T-helper 22 cell (primary cell): ENCODE data around the gene NIFK.
"Not testable (repeated sequence)": the region's sequence is repeated elsewhere in the genome, so short reads cannot be mapped to it uniquely, and the experiment has no call there.

Source experiments
- DNase-seq: peaks from one replicate; pipeline ENCODE4 v3.0.0-alpha.2; 2020; ENCODE audit warnings: low read depth

Gene NIFK

DNA sequence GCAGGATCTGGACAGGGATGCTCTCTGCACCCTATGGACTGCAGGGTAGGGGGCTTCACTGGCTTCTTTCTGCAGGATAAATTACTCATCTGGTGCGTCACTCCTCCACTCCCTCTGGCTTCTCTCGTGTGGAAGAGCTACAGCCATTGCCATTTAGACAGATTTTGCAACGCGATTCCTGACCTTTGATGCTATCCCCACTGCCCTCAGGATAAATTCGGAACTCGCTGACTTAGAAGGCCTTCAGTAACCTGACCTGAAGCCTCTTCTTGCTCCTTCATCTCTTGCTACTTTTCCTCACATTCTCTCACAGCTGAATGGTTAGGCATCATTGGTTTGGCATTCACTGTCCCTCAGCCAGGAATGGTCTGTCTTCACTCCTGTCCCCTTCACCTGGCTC lies 5.3 kb downstream of the NIFK start:
- no peak for DNase-seq

DNA sequence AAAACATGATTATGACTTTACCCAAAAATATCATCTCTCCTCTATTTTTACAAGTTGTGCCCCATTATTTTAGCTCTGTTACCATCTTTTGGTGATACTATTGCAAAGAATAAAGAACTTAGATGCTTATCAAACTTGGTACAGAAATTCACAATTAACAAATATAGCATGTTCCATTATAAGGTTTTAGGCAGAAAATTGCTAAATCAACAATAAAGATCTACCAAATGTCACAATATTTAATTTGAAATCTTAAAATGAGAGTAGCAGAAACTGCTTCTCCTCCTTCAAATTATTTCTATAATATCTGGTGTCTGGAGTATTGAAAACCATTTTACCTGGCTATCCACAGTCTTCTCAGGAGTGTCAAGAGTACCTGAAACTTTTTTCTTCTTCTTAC lies 8.7 kb downstream of the NIFK start:
- DNase-seq, result no peak

DNA sequence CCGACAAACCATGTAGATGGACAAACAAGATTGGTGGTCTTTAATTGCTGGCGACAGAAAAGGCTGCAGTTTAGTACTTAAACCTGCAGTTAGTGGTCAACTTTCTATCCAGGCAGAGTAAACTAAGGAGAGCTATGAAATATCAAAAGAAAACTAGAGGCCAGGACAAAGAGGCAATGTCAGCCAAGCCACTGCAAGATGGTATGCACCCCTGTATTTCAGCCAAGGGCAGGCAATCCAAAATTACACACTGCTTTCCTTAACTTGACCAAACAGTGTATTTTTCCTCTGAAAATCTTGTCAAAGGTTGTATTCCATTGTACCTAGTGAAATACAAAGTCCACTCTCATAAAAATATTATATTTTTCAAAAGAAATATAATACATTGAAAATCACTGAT lies 9.3 kb downstream of the NIFK start:
- no peak for DNase-seq

- no peak for DNase-seq
Observed at GRCh38 chr2:121723316-121723715, 13.4 kb downstream of the NIFK start.

DNA sequence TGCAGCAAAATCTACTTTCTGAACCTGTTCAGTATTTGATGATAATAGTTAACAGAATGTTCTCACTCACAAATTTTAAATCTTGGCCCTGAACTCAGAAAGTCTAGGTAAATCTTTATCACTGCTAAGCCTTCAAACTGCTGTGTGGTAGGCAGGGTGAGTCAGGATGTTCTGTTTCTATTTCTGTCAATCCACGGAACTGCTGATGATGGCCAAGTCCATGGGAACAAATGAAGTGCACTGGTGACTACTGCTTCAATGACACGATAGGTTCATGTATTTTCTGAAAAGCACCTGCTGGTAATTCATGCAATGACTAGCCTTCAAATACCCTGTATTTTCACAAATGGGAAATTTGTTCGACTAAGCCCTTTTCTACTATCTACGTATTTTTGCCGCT lies 14.2 kb downstream of the NIFK start:
- no peak for DNase-seq

DNA sequence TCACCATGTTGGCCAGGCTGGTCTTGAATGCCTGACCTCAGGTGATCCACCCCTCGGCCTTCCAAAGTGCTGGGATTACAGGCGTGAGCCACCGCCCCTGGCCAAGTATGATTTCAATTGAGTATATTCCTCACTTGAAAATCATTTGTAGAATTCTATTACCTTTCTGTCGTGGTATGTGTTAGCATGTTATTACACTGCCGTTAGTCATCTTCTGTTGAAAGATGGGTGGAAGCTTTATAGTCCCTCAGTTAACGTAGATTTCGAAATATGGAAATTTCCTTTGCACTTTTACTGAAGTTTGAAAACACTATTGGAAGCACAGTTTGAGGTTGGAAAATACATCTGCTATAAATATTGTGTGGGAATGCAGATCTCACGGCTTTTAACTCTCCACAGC lies 14.7 kb downstream of the NIFK start:
- DNase-seq, result no peak

DNA sequence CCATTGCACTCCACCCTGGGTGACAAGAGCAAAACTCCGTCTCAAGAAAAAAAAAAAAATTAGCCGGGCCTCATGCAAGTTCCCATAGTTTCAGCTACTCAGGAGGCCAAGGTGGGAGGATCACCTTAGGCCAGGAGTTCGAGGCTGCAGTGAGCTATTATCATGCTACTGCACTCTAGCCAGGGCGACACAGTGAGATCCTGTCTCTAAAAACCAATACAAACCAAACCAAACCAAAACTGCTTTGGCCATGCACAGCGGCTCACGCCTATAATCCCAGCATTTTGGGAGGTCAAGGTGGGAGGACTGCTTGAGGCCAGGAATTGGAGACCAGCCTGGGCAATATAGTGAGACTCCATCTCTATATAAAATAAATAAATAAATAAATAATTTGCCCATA lies 19.1 kb downstream of the NIFK start:
- no peak for DNase-seq

- no peak for DNase-seq
Observed at GRCh38 chr2:121716126-121716525, 20.5 kb downstream of the NIFK start.

DNA sequence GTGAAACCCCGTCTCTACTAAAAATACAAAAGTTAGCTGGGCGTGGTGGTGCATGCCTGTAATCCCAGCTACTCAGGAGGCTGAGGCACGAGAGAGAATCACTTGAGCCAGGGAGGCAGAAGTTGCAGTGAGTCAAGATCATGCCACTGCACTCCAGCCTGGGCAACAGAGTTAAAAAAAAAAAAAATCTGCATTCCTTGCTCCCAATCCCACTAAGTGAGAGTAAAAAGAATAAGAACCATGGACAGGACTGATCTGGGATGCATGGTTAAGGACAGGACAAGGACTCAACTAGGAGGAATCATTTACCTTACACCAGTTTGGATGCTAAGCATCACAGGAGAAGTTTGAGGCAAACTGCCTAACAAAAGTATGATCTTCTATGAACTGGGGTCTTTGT lies 25.2 kb downstream of the NIFK start:
- not testable (repeated sequence) for DNase-seq

- no peak for DNase-seq
Observed at GRCh38 chr2:121710470-121711170, 26.1 kb downstream of the NIFK start.

- no peak for DNase-seq
Observed at GRCh38 chr2:121709776-121710469, 26.8 kb downstream of the NIFK start.

GRCh38 chr2:121707920-121708361 lies 28.7 kb downstream of the NIFK start:
- no peak for DNase-seq

DNA sequence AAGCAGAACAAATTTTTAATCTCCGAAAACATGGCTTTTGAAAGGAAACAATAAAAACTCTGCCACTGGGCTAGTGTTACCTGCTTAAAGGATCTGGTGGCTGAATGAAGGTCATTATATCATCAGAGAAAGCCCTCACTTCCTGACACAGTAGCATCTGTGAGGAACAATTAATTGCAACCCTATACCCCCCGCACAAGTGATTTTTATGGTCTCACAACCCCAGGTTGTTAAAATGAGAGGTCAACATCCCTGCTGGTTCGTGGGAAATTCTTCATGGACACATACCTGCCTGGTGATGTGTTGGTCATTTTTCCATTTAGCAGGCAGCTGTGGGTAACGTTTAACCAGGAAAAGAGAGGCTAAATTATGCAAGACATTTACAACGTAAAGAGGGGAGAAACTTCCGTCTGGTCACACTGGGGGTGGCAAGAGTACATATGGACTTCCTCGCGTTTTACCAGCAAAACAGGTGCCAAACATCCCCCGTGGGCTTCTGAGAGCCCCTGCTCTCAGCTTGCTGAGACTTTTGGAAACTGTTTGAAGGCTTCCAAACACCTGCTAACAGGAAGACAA lies 29.2 kb downstream of the NIFK start:
- DNase-seq, result no peak

- no peak for DNase-seq
Observed at GRCh38 chr2:121705958-121706357, 30.7 kb downstream of the NIFK start.

- DNase-seq, result no peak
Observed at GRCh38 chr2:121705390-121705789, 31.3 kb downstream of the NIFK start.

DNA sequence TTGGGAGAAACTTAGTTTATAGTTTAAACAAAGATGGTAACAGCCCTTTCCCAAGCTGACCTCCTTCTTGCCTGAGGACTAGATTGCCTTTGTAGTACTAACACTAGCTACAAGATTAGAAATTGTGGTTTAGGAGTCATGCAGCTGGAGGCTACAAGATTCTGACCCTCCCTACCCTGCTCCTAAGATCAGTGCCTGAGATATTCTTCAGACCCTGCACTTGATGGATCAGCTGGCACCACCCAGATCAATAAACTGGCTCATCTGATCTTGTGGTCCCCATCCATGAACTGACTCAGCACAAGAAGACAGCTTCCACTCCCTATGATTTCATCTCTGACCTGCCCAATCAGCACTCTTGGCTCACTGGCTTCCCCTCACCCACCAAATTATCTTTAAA lies 34.9 kb downstream of the NIFK start:
- not testable (repeated sequence) for DNase-seq

DNA sequence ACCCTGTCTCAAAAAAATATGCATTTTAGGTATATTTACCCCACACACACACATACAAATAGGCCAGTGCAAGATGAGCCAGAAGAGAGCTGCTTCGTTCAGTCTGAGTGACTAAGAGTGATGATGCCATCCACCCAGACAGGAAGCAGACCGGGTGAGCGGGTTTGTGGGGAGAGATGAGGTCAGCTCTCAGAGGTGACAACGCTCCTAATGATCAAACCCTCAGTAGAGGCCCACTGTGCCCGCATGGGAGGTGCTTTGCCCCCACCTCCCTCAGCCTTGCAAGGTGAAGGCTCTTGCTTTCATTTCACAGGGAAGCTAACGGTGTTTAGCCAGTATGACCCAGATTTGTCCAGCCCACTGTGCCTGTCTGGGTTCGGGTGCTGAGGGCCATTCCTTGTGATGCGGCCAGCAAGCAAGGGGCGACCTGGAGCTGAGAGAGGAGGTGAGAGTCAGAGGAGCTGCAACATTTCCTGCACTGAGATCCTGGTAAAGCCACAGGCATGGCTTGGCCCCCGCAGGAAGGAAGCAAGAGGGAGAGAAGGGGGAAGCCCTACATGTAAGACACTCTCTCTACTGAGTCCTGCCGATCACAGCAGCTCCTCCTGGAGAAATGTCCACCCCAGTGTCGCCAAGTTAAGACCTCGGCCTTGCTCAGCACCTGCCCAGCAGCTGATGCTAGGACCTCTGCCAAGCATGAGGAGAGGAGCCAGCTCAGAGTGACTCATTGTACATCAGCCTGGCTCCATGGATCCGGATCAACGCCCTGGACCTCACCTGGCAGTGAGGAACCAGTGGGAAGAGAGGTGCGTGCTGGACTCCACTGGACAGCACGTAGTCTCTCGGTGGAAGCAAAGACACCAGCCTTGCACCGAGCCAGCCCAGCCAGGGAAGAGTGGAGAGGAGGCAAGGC lies 37.0 kb downstream of the NIFK start:
- peak; percentile 89 for DNase-seq

GRCh38 chr2:121698318-121698930 lies 38.3 kb downstream of the NIFK start:
- no peak for DNase-seq

- no peak for DNase-seq
Observed at GRCh38 chr2:121697108-121697631, 39.5 kb downstream of the NIFK start.

DNA sequence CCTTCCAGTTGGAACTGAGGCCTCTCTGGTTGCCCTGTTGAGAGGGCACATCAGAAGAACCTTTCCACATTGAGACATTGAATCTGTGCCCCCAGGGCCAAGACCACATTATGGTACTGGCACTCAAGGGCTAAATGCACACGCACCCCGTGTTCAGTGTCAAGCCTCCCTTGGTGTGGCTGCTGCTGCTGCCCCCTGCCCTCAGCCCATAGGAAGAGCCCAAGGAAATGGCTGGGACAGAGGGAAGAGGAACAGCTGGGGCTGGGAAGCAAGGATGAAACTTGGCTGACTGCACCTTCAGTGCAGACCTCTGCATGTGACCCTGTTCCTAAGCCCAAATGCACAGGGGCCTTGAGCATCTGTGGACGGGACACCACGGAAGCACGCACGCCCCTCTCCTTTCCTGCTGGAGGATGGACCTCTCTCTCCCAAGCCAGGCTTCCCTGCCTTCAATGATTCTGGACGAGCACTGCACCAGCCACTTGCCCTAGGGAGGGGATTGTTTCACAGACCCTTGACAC lies 40.2 kb downstream of the NIFK start:
- no peak for DNase-seq

DNA sequence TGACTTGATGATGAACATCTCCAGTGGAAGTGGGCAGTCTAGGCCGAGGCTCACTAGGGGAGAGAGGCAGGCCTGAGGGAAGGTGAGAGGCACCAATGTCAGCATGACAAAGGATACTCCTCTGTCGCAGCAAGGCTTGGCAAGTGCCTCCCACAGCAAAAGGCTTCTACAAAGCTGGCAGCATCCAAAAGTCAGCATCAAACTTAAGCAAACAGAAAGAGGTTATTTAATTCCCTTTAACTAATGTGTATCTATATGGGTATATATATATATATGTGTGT lies 41.6 kb downstream of the NIFK start:
- no peak for DNase-seq
